ENCODE data around the gene ADGRV1. TPM values are rescaled to one million over a fixed set of nuclear protein-coding genes. Genes with fewer than 3 reads are reported as not detected.
A peak's percentile ranks its signal among the peaks of the same experiment; 100 is the strongest.

Gene ADGRV1
- total RNA-seq, 1 donor, result 0.18 TPM

DNA sequence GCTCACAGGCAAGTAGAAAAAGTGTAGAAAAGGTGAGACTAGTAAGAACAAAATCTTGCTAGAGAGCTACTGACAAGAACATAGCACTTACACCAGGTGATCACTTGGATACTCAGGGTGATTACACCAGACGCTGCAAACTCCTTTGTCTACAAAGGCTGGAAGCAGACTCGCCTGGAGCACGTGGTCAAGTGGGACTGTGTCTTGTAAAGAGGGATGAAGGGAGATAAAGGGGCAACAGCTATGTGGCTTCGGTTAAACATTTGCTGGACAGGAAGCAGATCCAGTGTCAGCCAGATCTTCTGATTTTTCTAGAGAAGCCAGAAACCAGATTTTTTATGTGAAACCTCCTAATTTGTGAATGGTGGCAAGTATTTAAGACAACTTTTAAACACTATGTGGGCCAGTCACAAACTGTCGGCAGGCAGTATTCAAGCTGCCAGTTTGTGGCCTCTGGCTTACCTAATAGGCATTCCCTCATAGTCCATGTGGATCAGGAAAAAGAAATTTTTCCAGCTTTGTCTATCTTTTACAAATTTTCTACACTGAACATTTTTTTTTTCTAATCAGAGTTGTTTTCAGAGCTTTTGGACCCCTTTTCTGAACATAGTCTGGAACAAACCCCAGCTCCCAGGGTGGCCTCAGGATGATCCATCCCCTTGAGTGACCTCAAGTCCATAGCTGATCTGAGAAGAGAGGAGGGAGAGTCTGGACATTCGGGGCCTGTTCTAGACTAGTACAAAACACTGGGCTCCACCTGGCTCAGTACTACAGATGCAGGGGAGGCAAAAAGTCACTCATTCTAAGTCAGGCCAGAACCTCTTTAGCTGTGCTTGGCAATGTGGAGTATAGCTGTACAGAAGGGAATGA, 561.6 kb downstream of the ADGRV1 start:
- peak; percentile 63 for DNase-seq (ENCODE audit: low read depth)
- H3K4me3 ChIP-seq (ENCODE audit: low read depth, low read length), result no peak overlapping the region
- TF ChIP-seq, protein P1, sequence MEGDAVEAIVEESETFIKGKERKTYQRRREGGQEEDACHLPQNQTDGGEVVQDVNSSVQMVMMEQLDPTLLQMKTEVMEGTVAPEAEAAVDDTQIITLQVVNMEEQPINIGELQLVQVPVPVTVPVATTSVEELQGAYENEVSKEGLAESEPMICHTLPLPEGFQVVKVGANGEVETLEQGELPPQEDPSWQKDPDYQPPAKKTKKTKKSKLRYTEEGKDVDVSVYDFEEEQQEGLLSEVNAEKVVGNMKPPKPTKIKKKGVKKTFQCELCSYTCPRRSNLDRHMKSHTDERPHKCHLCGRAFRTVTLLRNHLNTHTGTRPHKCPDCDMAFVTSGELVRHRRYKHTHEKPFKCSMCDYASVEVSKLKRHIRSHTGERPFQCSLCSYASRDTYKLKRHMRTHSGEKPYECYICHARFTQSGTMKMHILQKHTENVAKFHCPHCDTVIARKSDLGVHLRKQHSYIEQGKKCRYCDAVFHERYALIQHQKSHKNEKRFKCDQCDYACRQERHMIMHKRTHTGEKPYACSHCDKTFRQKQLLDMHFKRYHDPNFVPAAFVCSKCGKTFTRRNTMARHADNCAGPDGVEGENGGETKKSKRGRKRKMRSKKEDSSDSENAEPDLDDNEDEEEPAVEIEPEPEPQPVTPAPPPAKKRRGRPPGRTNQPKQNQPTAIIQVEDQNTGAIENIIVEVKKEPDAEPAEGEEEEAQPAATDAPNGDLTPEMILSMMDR (IDR thresholded peaks at IDR 0.05; ENCODE audit: insufficient read depth, low read length), result no peak

DNA sequence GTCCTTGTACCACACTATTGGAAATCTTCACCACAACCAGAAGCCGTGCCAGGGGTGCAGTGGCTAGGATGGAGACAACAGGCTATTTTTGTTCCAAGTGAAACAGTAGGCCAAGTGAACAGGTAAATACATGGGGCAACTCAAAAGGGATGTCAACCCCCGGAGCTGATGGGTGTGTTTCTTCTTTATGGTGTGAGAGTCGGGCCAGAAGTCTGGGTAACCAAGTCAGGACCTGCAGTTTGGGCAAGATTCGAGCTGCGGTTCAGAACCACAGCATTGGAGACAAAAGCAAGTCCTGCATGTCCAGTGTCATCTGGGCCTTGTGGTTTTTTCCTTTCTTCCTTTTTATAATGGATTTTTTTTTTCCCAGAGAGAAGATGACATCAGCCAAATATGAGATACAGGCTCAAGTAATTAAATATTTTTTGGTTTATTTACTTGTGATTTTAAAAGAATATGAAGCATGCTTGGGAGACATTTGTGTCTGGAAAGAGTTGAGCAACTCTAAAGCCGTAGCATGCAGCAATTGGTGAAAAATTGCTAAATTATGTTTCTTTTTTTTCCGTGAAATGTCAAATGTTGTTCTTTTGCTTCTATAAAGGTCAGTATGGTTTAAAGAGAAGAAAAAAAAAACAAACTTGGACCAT, 562.9 kb downstream of the ADGRV1 start:
- TF ChIP-seq, protein P1 (IDR thresholded peaks at IDR 0.05; ENCODE audit: insufficient read depth, low read length), result no peak
- H3K4me3 ChIP-seq (ENCODE audit: low read depth, low read length), result no peak overlapping the region
- DNase-seq (ENCODE audit: low read depth), result no peak

DNA sequence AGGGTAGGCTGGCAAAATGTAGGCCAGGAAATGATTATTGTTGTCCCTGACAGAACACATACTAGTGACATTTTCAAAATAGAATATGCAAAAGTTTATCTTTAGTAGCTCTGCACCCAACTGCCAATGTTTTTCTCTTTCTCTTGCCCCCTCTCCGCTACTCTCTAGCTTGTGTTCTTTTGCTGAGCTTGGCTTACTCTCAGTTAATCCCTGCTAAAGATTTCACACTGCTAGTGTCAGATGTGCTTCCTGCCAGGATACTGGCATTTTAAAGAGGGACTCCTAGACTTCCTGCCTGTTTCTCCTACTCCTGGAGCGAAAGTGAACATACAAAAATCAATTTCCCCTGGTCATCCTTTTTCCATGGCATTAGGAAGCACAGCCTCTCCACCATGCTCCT, 564.1 kb downstream of the ADGRV1 start:
- TF ChIP-seq, protein P1 (IDR thresholded peaks at IDR 0.05; ENCODE audit: insufficient read depth, low read length), result no peak
- H3K4me3 ChIP-seq (ENCODE audit: low read depth, low read length), result no peak overlapping the region
- no peak for DNase-seq (ENCODE audit: low read depth)

DNA sequence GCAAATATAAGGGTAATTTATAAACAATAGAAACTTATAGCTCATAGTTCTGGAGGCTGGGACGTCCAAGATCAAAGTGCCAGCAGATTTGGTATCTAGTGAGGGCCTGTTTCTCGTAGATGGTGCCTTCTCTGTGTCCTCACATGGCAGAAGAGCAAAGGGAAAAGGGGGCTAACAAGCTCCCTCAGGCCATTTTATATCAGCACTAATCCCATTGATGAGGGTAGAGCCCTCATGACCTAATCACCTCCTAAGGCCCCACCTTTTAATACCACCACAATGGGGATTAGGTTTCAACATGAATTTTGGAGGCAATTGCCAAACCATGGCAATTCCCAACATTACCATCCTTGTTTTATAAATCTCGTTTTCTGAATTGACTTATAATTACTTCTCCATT, 564.7 kb downstream of the ADGRV1 start:
- no peak overlapping the region for H3K4me3 ChIP-seq (ENCODE audit: low read depth, low read length)
- TF ChIP-seq, protein P1 (IDR thresholded peaks at IDR 0.05; ENCODE audit: insufficient read depth, low read length), result no peak
- no peak for DNase-seq (ENCODE audit: low read depth)

DNA sequence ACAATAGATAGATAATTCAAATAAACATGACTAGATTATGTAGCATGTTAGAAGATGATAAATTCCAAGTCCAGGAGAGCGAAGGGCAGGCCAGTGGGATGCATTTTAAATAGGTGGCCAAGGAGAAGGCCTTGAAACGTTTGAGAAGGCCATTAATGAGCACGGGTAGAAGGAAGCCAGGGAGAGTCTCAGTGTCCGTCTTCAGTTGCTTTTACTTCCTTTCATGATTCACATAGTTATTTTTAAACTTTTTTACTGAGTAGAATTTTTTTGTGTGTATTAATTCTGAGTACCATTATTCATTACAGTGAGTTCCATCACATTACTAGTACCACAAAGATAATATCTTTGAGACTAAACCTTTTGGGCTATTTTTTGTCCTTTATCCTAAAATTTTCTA, 565.3 kb downstream of the ADGRV1 start:
- TF ChIP-seq, protein P1 (IDR thresholded peaks at IDR 0.05; ENCODE audit: insufficient read depth, low read length), result no peak
- no peak overlapping the region for H3K4me3 ChIP-seq (ENCODE audit: low read depth, low read length)
- peak; percentile 27 for DNase-seq (ENCODE audit: low read depth)

DNA sequence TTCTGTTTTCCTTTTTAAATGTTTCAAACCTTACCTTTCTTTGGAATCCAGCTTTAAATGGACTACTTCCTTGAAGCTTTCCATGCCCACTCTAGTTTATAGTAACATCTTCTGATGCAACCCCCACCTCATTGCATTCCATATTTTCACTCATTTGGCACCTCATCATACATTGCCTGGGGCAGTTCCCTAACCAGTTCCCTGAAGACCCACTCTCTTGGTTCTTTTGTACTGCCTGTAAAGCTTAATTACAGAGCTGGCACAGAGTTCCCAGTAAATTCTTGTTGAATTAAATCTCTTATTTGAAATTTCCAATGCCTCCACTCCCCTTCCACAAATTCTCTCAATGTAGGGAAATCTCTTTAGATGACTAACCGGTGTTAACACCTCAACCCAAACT, 567.3 kb downstream of the ADGRV1 start:
- DNase-seq (ENCODE audit: low read depth), result peak; percentile 23
- no peak overlapping the region for H3K4me3 ChIP-seq (ENCODE audit: low read depth, low read length)
- TF ChIP-seq, protein P1 (IDR thresholded peaks at IDR 0.05; ENCODE audit: insufficient read depth, low read length), result no peak
